Psoas muscle (tissue), 8 donors: ENCODE data around the gene PKD1L1. TPM values are rescaled to one million over a fixed set of nuclear protein-coding genes. Genes with fewer than 3 reads are reported as not detected.

ENCODE experiments used
- ATAC-seq, 4 donors: fragments of 200-7000 bp; cut with Tn5 transposase; one replicate each; pipeline ENCODE4 v1.9.1; 2020; ENCODE audit warnings: moderate library complexity in 3 of 4, mild to moderate bottlenecking in 2 of 4
- DNase-seq, 2 donors: peaks; one replicate each; pipeline ENCODE4 v3.0.0-alpha.2; 2020
- H3K27ac ChIP-seq: fragments of 200-600 bp; one replicate; pipeline ENCODE4 v1.8.0; 2022
- H3K27me3 ChIP-seq, 3 donors: fragments of 200-600 bp in 1 of 3; one replicate each; pipeline versions ENCODE4 v1.6.1 to v1.8.0; 2013 to 2022; ENCODE audit warnings: low read length in 2 of 3, mild to moderate bottlenecking in 2 of 3, moderate library complexity in 1 of 3; ENCODE audit not compliant: insufficient read depth in 3 of 3
- H3K36me3 ChIP-seq, 2 donors: fragments of 200-600 bp in 1 of 2; one replicate each; pipeline versions ENCODE4 v1.6.1 to v1.8.0; 2013 to 2022; ENCODE audit warnings: low read depth in 1 of 2, mild to moderate bottlenecking in 1 of 2, moderate library complexity in 1 of 2; ENCODE audit not compliant: insufficient read depth in 1 of 2
- H3K4me1 ChIP-seq: fragments of 200-600 bp; one replicate; pipeline ENCODE4 v1.8.0; 2022
- H3K4me3 ChIP-seq: fragments of 200-600 bp; one replicate; pipeline ENCODE4 v1.8.0; 2022; ENCODE audit warnings: mild to moderate bottlenecking
- H3K9me3 ChIP-seq: fragments of 200-600 bp; one replicate; pipeline ENCODE4 v1.8.0; 2022
- CTCF ChIP-seq: fragments of 200-600 bp; IDR thresholded peaks from one replicate; pipeline ENCODE4 v1.8.0; 2022; ENCODE audit warnings: antibody characterized with exemption
- WGBS, 3 donors: extraction: QIAGEN DNeasy Blood & Tissue Kit; methylation state at CpG; one replicate each; pipeline versions ENCODE4 v1.1.6 to v1.1.7; 2013; 5-methylcytosine and 5-hydroxymethylcytosine counted together
- intact Hi-C, 2 donors: fragments of 100-400 bp; cut with DNase I; formaldehyde crosslinking; loops; one replicate each; pipeline versions ENCODE4 v1.11.0 to v1.14.2; 2022
- polyA plus RNA-seq, 3 donors: library from polyadenylated mRNA; stranded (reverse); fragments of 200-250 nt; gene quantifications; one replicate each; pipeline ENCODE4 v1.2.3, GENCODE V29; 2013
- total RNA-seq, 4 donors: library from RNA; stranded (reverse); fragmentation: NEBNext Ultra II Directional in 2 of 4; extraction: Animal tissue kit (Norgen Biotek cat#: 25700) in 2 of 4; gene quantifications; one replicate each; pipeline versions ENCODE4 v1.2.1 to v1.2.4, GENCODE V29; 2021 to 2023
- donor health status: healthy with polysubstance abuse.
- donor health status: DM: no; HTN: no; CAD: no; lungs with moderate emphysema.
- donor health status: Bipolar disorder and iron deficiency.
- donor health status: healthy.
- donor health status: DM: yes; HTN: yes; CAD: no.
- donor health status: DM: no; HTN: no; CAD: no.
- donor health status: DM: no; HTN: no; CAD: no.
- donor health status: DM: yes; HTN: yes; CAD: no.

The PKD1L1 gene
- total and polyA plus RNA-seq, 7 donors = 0.56 to 1.4 (median 0.79) TPM

DNA sequence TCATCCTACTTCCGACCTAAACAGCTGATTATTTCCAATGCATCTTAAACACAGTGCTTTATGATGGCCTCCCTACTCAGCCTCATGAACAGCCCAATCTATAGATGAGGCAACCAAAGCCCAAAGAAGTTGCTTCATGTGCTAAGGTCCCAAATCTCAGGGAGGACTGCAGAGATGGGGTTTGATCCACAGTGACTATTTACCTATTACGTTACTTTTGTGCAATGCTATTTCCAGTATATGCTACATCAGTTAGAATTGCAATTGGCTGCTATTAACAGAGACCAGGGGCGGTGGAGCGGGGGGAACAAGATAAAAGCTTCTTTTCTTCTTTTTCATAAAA lies 213.3 kb downstream of the PKD1L1 start:
- H3K4me1 ChIP-seq = no peaks in the 10 kb centered on the region
- 96 to 97% (median 97%) methylated on average over 4 of the region's 4 CpGs for WGBS, 3 donors
- ATAC-seq = no peak
- no peak for TF ChIP-seq CTCF
- intact Hi-C loops = no loop called here
- no peak for DNase-seq
- H3K36me3 ChIP-seq = no peaks in the 10 kb centered on the region
- H3K9me3 ChIP-seq = no peaks in the 10 kb centered on the region
- no peaks in the 10 kb centered on the region for H3K27me3 ChIP-seq
- H3K4me3 ChIP-seq = no peak overlapping the region
- H3K27ac ChIP-seq = no peak overlapping the region

- no peak for TF ChIP-seq CTCF
- Histone ChIP-seq H3K36me3 (no peaks in the 10 kb centered on the region), H3K9me3 (no peaks in the 10 kb centered on the region), H3K27me3 (no peaks in the 10 kb centered on the region), H3K4me3 (no peak overlapping the region), H3K4me1 (no peaks in the 10 kb centered on the region), H3K27ac (no peak overlapping the region)
- DNase-seq (no peak), ATAC-seq (no peak)
- 75 to 81% (median 80%) methylated on average over 11 of the region's 11 CpGs for WGBS, 3 donors
- intact Hi-C loops = no loop called here
These were observed 213.8 kb downstream of the PKD1L1 start for GRCh38 chr7:47734287-47734948.

- no peaks in the 10 kb centered on the region for H3K36me3 ChIP-seq
- 57 to 65% (median 64%) methylated on average over 9 of the region's 9 CpGs for WGBS, 3 donors
- intact Hi-C loops = no loop called here
- H3K4me3 ChIP-seq = no peak overlapping the region
- H3K27me3 ChIP-seq = no peaks in the 10 kb centered on the region
- no peaks in the 10 kb centered on the region for H3K9me3 ChIP-seq
- H3K27ac ChIP-seq = no peak overlapping the region
- TF ChIP-seq CTCF = no peak
- H3K4me1 ChIP-seq = no peaks in the 10 kb centered on the region
- ATAC-seq (no peak), DNase-seq (no peak)
These were observed 218.1 kb downstream of the PKD1L1 start for GRCh38 chr7:47730142-47730541.

DNA sequence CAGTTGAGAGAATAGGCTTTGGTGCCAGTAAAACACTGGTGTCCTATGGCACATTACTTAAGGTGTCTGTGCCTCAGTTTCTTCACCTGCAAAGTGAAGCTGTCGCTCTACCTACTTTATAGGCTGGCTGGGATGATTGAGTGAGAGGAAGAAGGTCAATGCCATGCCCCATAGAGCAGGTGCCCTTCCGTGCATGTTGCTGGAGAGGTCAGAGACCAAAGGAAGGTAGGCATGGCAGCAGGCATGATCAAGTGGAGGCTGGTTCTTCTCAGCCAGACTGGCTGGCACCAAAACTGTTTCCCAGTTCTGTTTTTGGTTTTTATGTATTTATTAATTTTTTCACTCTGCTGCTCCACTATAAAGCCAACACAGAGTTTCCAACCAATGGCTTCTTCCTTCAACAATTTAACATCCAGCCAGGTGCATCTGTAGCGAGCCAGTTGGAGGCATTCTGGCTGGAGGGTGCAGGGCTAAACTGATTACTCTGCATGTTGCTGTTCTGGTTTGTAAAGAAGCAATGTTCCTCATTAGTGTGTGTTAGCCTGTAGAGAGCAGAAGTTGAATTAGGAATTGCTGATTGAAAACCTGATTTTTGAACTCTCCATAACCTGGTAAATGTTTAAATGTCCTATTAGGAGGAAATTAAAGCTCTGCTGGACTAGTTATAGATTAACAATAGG lies 222.1 kb downstream of the PKD1L1 start:
- H3K36me3 ChIP-seq = no peaks in the 10 kb centered on the region
- TF ChIP-seq CTCF = no peak
- intact Hi-C loops = no loop called here
- ATAC-seq = no peak
- no peaks in the 10 kb centered on the region for H3K4me1 ChIP-seq
- H3K27me3 ChIP-seq = no peaks in the 10 kb centered on the region
- no peak overlapping the region for H3K4me3 ChIP-seq
- H3K9me3 ChIP-seq = no peaks in the 10 kb centered on the region
- no peak overlapping the region for H3K27ac ChIP-seq
- 90 to 96% (median 92%) methylated on average over 3 of the region's 3 CpGs for WGBS, 3 donors
- DNase-seq = no peak
